Liver (tissue), 9 donors: Measurements from ENCODE around the gene HORMAD2. TPM values are rescaled to one million over a fixed set of nuclear protein-coding genes. Genes with fewer than 3 reads are reported as not detected.

Experiments
- DNase-seq: peaks from one replicate; pipeline ENCODE4 v3.0.0-alpha.2; 2017; ENCODE audit warnings: low spot score
- H3K27ac ChIP-seq, 2 donors: one replicate each; pipeline ENCODE4 v1.7.0; 2013; ENCODE audit warnings: inconsistent platforms in 2 of 2, low read length in 2 of 2, control low read depth in 1 of 2, low read depth in 1 of 2, mild to moderate bottlenecking in 1 of 2
- H3K27me3 ChIP-seq, 4 donors: one replicate each; pipeline versions ENCODE4 v1.6.1 to v1.7.0; 2013; ENCODE audit warnings: low read length in 3 of 4, inconsistent platforms in 1 of 4, mild to moderate bottlenecking in 1 of 4, moderate library complexity in 1 of 4; ENCODE audit not compliant: control insufficient read depth in 4 of 4, insufficient read depth in 4 of 4
- H3K36me3 ChIP-seq, 4 donors: one replicate each; pipeline versions ENCODE4 v1.6.1 to v1.7.0; 2013; ENCODE audit warnings: low read length in 3 of 4, mild to moderate bottlenecking in 3 of 4, low read depth in 1 of 4, moderate library complexity in 1 of 4; ENCODE audit not compliant: control insufficient read depth in 4 of 4, insufficient read depth in 3 of 4
- H3K4me1 ChIP-seq, 4 donors: one replicate each; pipeline versions ENCODE4 v1.6.1 to v1.7.0; 2013; ENCODE audit warnings: low read length in 3 of 4, mild to moderate bottlenecking in 3 of 4, moderate library complexity in 1 of 4; ENCODE audit not compliant: control insufficient read depth in 4 of 4, insufficient read depth in 4 of 4
- H3K4me3 ChIP-seq, 3 donors: one replicate each; pipeline versions ENCODE4 v1.6.1 to v1.7.0; 2013; ENCODE audit warnings: low read length in 3 of 3, control low read depth in 1 of 3, low read depth in 1 of 3, mild to moderate bottlenecking in 1 of 3
- H3K9ac ChIP-seq, 2 donors: one replicate each; pipeline ENCODE4 v1.7.0; 2013; ENCODE audit warnings: low read length in 2 of 2, mild to moderate bottlenecking in 2 of 2, moderate library complexity in 2 of 2, control low read depth in 1 of 2, low read depth in 1 of 2
- H3K9me3 ChIP-seq, 4 donors: one replicate each; pipeline versions ENCODE4 v1.6.1 to v1.7.0; 2013; ENCODE audit warnings: low read length in 3 of 4; ENCODE audit not compliant: control insufficient read depth in 4 of 4
- ATF3 ChIP-seq: IDR thresholded peaks from 2 replicates; pipeline ENCODE4 v1.6.1; 2016; ENCODE audit warnings: antibody characterized with exemption
- CTCF ChIP-seq: fragments of 150-350 bp; IDR thresholded peaks from 2 replicates; pipeline ENCODE4 v1.5.1; 2017; ENCODE audit warnings: improper control_type of control experiment, low read depth, low read length; ENCODE audit not compliant: missing input control
- EGR1 ChIP-seq, 2 donors: IDR thresholded peaks; 2 replicates each; pipeline ENCODE4 v1.6.1; 2016 to 2018; ENCODE audit warnings: antibody characterized with exemption in 2 of 2, low read depth in 2 of 2
- FOXA1 ChIP-seq: IDR thresholded peaks from 2 replicates; pipeline ENCODE4 v1.6.1; 2016; ENCODE audit warnings: antibody characterized with exemption
- FOXA2 ChIP-seq: IDR thresholded peaks from 2 replicates; pipeline ENCODE4 v1.6.1; 2016; ENCODE audit warnings: antibody characterized with exemption
- HNF4A ChIP-seq, 2 donors: conservative IDR thresholded peaks; 2 replicates each; pipeline ENCODE4 v1.6.1; 2016; ENCODE audit warnings: antibody characterized with exemption in 2 of 2, mild to moderate bottlenecking in 2 of 2
- JUND ChIP-seq, 2 donors: IDR thresholded peaks; 2 replicates each; pipeline ENCODE4 v1.6.1; 2016; ENCODE audit warnings: antibody characterized with exemption in 2 of 2
- MAX ChIP-seq: IDR thresholded peaks from 2 replicates; pipeline ENCODE4 v1.6.1; 2016; ENCODE audit warnings: antibody characterized with exemption
- RAD21 ChIP-seq, 2 donors: IDR thresholded peaks; 2 replicates each; pipeline ENCODE4 v1.6.1; 2016; ENCODE audit warnings: antibody characterized with exemption in 2 of 2, mild to moderate bottlenecking in 2 of 2
- REST ChIP-seq: IDR thresholded peaks from 2 replicates; pipeline ENCODE4 v1.6.1; 2016; ENCODE audit warnings: antibody characterized with exemption, mild to moderate bottlenecking
- RXRA ChIP-seq, 2 donors: IDR thresholded peaks; 2 replicates each; pipeline ENCODE4 v1.6.1; 2017 to 2018; ENCODE audit warnings: antibody characterized with exemption in 2 of 2, mild to moderate bottlenecking in 1 of 2
- SP1 ChIP-seq: IDR thresholded peaks from 2 replicates; pipeline ENCODE4 v1.6.1; 2018; ENCODE audit warnings: antibody characterized with exemption, mild to moderate bottlenecking
- TAF1 ChIP-seq: conservative IDR thresholded peaks from 2 replicates; pipeline ENCODE4 v1.6.1; 2016; ENCODE audit warnings: antibody characterized with exemption, mild to moderate bottlenecking
- YY1 ChIP-seq: IDR thresholded peaks from 2 replicates; pipeline ENCODE4 v1.6.1; 2016; ENCODE audit warnings: antibody characterized with exemption, mild to moderate bottlenecking
- ZBTB33 ChIP-seq: IDR thresholded peaks from 2 replicates; pipeline ENCODE4 v1.6.1; 2016; ENCODE audit warnings: antibody characterized with exemption
- WGBS: extraction: QIAGEN DNeasy Blood & Tissue Kit; methylation state at CpG from one replicate; pipeline ENCODE4 v1.1.7; 2013; 5-methylcytosine and 5-hydroxymethylcytosine counted together
- polyA plus RNA-seq, 2 donors: library from polyadenylated mRNA; stranded (reverse) in 1 of 2; unstranded in 1 of 2; fragments of 200-250 nt in 1 of 2; fragments of >200 nt in 1 of 2; fragmentation: Nextera tagmentation in 1 of 2; extraction: Ambion mirVana in 1 of 2; gene quantifications; one replicate each; pipeline versions ENCODE4 v1.2.1 to v1.2.3, GENCODE V29; 2013 to 2015
- total RNA-seq, 2 donors: library from RNA; depleted of rRNA; stranded (reverse); fragments of >200 nt; gene quantifications; one replicate each; pipeline ENCODE4 v1.2.3, GENCODE V29; 2014
- donor health status: healthy.
- donor health status: healthy.
- donor health status: healthy.
- donor health status: healthy.
- donor health status: healthy.

Gene HORMAD2
- total and polyA plus RNA-seq, 4 donors: 0.44 to 2.8 (median 0.47) TPM; not detected in 1

- 93% methylated on average over 1 of the region's 1 CpG for WGBS
- DNase-seq: no peak
- Histone ChIP-seq H3K9ac (no peak overlapping the region), H3K4me3 (no peak overlapping the region), H3K9me3 (no peaks in the 10 kb centered on the region), H3K4me1 (no peaks in the 10 kb centered on the region), H3K27ac (no peak overlapping the region), H3K36me3 (no peaks in the 10 kb centered on the region), H3K27me3 (no peaks in the 10 kb centered on the region)
- TF ChIP-seq TAF1: no peak
- no peak for TF ChIP-seq SP1
- TF ChIP-seq ZBTB33: no peak
- TF ChIP-seq RAD21 (IDR thresholded peaks at IDR 0.05): no peak
- TF ChIP-seq FOXA2: no peak
- TF ChIP-seq RXRA (IDR thresholded peaks at IDR 0.05): no peak
- TF ChIP-seq EGR1 (IDR thresholded peaks at IDR 0.05; ENCODE audit: low read depth in 2 of 2): no peak
- TF ChIP-seq HNF4A (conservative IDR thresholded peaks at IDR 0.05): no peak
- no peak for TF ChIP-seq REST
- TF ChIP-seq YY1: no peak
- TF ChIP-seq CTCF: no peak
Observed at GRCh38 chr22:30127749-30128166, 47.5 kb downstream of the HORMAD2 start.

- 62% methylated on average over 2 of the region's 2 CpGs for WGBS
- DNase-seq: no peak
- TF ChIP-seq RAD21 (IDR thresholded peaks at IDR 0.05): no peak
- no peak for TF ChIP-seq JUND (IDR thresholded peaks at IDR 0.05)
- no peak for TF ChIP-seq YY1
- no peak for TF ChIP-seq TAF1
- no peak for TF ChIP-seq MAX
- TF ChIP-seq EGR1 (IDR thresholded peaks at IDR 0.05; ENCODE audit: low read depth in 2 of 2): no peak
- TF ChIP-seq FOXA1: no peak
- no peak for TF ChIP-seq ATF3
- no peak for TF ChIP-seq CTCF
- no peak for TF ChIP-seq ZBTB33
- TF ChIP-seq REST: no peak
Observed at GRCh38 chr22:30128511-30128910, 48.2 kb downstream of the HORMAD2 start.

More at GRCh38 chr22:30128511-30128910, 48.2 kb downstream of the HORMAD2 start:
- Histone ChIP-seq H3K9me3 (no peaks in the 10 kb centered on the region), H3K4me3 (no peak overlapping the region), H3K36me3 (no peaks in the 10 kb centered on the region), H3K27me3 (no peaks in the 10 kb centered on the region), H3K27ac (no peak overlapping the region), H3K9ac (no peak overlapping the region), H3K4me1 (no peaks in the 10 kb centered on the region)
